ENCODE measurements around the gene PKIG.
"Not testable (repeated sequence)": the region's sequence is repeated elsewhere in the genome, so short reads cannot be mapped to it uniquely, and the experiment has no call there.

DNA sequence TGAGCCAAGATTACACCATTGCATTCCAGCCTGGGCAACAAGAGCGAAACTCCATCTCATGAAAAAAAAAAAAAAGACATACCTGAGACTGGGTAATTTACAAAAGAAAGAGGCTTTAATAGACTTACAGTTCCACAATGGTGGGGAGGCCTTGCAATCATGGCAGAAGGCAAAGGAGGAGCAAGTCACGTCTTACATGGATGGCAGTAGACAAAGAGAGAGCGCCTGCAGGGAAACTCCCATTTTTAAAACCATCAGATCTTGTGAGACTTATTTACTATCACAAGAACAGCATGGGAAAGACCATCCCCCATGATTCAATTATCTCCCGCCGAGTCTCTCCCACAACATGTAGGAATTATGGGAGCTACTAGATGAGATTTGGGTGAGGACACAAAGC, 71.8 kb downstream of the PKIG start:
- TF ChIP-seq, protein P1, sequence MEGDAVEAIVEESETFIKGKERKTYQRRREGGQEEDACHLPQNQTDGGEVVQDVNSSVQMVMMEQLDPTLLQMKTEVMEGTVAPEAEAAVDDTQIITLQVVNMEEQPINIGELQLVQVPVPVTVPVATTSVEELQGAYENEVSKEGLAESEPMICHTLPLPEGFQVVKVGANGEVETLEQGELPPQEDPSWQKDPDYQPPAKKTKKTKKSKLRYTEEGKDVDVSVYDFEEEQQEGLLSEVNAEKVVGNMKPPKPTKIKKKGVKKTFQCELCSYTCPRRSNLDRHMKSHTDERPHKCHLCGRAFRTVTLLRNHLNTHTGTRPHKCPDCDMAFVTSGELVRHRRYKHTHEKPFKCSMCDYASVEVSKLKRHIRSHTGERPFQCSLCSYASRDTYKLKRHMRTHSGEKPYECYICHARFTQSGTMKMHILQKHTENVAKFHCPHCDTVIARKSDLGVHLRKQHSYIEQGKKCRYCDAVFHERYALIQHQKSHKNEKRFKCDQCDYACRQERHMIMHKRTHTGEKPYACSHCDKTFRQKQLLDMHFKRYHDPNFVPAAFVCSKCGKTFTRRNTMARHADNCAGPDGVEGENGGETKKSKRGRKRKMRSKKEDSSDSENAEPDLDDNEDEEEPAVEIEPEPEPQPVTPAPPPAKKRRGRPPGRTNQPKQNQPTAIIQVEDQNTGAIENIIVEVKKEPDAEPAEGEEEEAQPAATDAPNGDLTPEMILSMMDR (IDR thresholded peaks at IDR 0.05; ENCODE audit: insufficient read depth, low read length, poor library complexity, severe bottlenecking), result not testable (repeated sequence)
- TF ChIP-seq EZH2phosphoT487 (conservative IDR thresholded peaks at IDR 0.05; ENCODE audit: low read length), result not testable (repeated sequence)
